Muscle layer of colon (tissue), 2 donors: ENCODE measurements around the gene DENND2A.

Source experiments
- H3K27ac ChIP-seq: one replicate; pipeline ENCODE4 v1.7.0; 2013; ENCODE audit warnings: low read depth, mild to moderate bottlenecking, low read length, moderate library complexity
- H3K27me3 ChIP-seq, 2 donors: one replicate each; pipeline ENCODE4 v1.7.0; 2013; ENCODE audit warnings: low read length in 2 of 2, mild to moderate bottlenecking in 2 of 2; ENCODE audit not compliant: insufficient read depth in 2 of 2, control insufficient read depth in 1 of 2
- H3K36me3 ChIP-seq: one replicate; pipeline ENCODE4 v1.7.0; 2013; ENCODE audit warnings: mild to moderate bottlenecking, low read length; ENCODE audit not compliant: insufficient read depth
- H3K4me1 ChIP-seq: one replicate; pipeline ENCODE4 v1.7.0; 2013; ENCODE audit warnings: mild to moderate bottlenecking, low read length; ENCODE audit not compliant: insufficient read depth
- H3K4me3 ChIP-seq, 2 donors: one replicate each; pipeline ENCODE4 v1.7.0; 2013; ENCODE audit warnings: low read length in 2 of 2, low read depth in 1 of 2, mild to moderate bottlenecking in 1 of 2, moderate library complexity in 1 of 2
- H3K9ac ChIP-seq: one replicate; pipeline ENCODE4 v1.7.0; 2013; ENCODE audit warnings: low read length
- H3K9me3 ChIP-seq: one replicate; pipeline ENCODE4 v1.7.0; 2013; ENCODE audit warnings: mild to moderate bottlenecking, low read length
- donor health status: abdominal sarcoma.
- donor health status: Adenocarcinoma of cecum.

The DENND2A gene

GRCh38 chr7:140595468-140596092 lies 45.0 kb downstream of the DENND2A start:
- Histone ChIP-seq H3K4me1 (peaks cover 3% of the 10 kb centered on the region), H3K9me3 (no peaks in the 10 kb centered on the region), H3K27ac (no peak overlapping the region), H3K36me3 (no peaks in the 10 kb centered on the region), H3K4me3 (no peak overlapping the region), H3K27me3 (no peaks in the 10 kb centered on the region), H3K9ac (no peak overlapping the region)

- Histone ChIP-seq H3K27me3 (no peaks in the 10 kb centered on the region), H3K27ac (no peak overlapping the region)
Observed at GRCh38 chr7:140594131-140594691, 46.4 kb downstream of the DENND2A start.

GRCh38 chr7:140593672-140593982 lies 47.0 kb downstream of the DENND2A start:
- H3K27ac ChIP-seq: no peak overlapping the region
- no peaks in the 10 kb centered on the region for H3K27me3 ChIP-seq
- H3K9me3 ChIP-seq: no peaks in the 10 kb centered on the region
- H3K4me1 ChIP-seq: peaks cover 3% of the 10 kb centered on the region
- no peaks in the 10 kb centered on the region for H3K36me3 ChIP-seq
- no peak overlapping the region for H3K4me3 ChIP-seq
- H3K9ac ChIP-seq: no peak overlapping the region

More at GRCh38 chr7:140594131-140594691, 46.4 kb downstream of the DENND2A start:
- Histone ChIP-seq H3K9me3 (no peaks in the 10 kb centered on the region), H3K36me3 (no peaks in the 10 kb centered on the region), H3K4me1 (peaks cover 3% of the 10 kb centered on the region), H3K9ac (no peak overlapping the region), H3K4me3 (no peak overlapping the region)

GRCh38 chr7:140592964-140593671 lies 47.5 kb downstream of the DENND2A start:
- Histone ChIP-seq H3K27ac (no peak overlapping the region), H3K36me3 (no peaks in the 10 kb centered on the region), H3K4me3 (no peak overlapping the region)

GRCh38 chr7:140591180-140591902 lies 49.3 kb downstream of the DENND2A start:
- Histone ChIP-seq H3K4me1 (no peaks in the 10 kb centered on the region), H3K9me3 (no peaks in the 10 kb centered on the region), H3K27me3 (no peaks in the 10 kb centered on the region), H3K9ac (no peak overlapping the region), H3K4me3 (no peak overlapping the region), H3K27ac (no peak overlapping the region), H3K36me3 (no peaks in the 10 kb centered on the region)

More at GRCh38 chr7:140592964-140593671, 47.5 kb downstream of the DENND2A start:
- Histone ChIP-seq H3K9ac (no peak overlapping the region), H3K4me1 (peaks cover 3% of the 10 kb centered on the region), H3K9me3 (no peaks in the 10 kb centered on the region), H3K27me3 (no peaks in the 10 kb centered on the region)

- Histone ChIP-seq H3K4me3 (no peak overlapping the region), H3K27ac (no peak overlapping the region), H3K4me1 (no peaks in the 10 kb centered on the region), H3K9ac (no peak overlapping the region), H3K9me3 (no peaks in the 10 kb centered on the region), H3K36me3 (peaks cover 4% of the 10 kb centered on the region), H3K27me3 (no peaks in the 10 kb centered on the region)
Observed at GRCh38 chr7:140587243-140587642, 53.4 kb downstream of the DENND2A start.

- H3K27me3 ChIP-seq: no peaks in the 10 kb centered on the region
- H3K36me3 ChIP-seq: peaks cover 5% of the 10 kb centered on the region
- no peak overlapping the region for H3K27ac ChIP-seq
- H3K4me1 ChIP-seq: no peaks in the 10 kb centered on the region
- H3K4me3 ChIP-seq: no peak overlapping the region
- H3K9ac ChIP-seq: no peak overlapping the region
- H3K9me3 ChIP-seq: no peaks in the 10 kb centered on the region
Observed at GRCh38 chr7:140586516-140586915, 54.1 kb downstream of the DENND2A start.

GRCh38 chr7:140585333-140585732 lies 55.3 kb downstream of the DENND2A start:
- H3K4me3 ChIP-seq: no peak overlapping the region
- no peaks in the 10 kb centered on the region for H3K27me3 ChIP-seq
- H3K27ac ChIP-seq: no peak overlapping the region
- no peaks in the 10 kb centered on the region for H3K9me3 ChIP-seq
- no peak overlapping the region for H3K9ac ChIP-seq
- peaks cover 9% of the 10 kb centered on the region for H3K36me3 ChIP-seq
- H3K4me1 ChIP-seq: no peaks in the 10 kb centered on the region

GRCh38 chr7:140584195-140584851 lies 56.3 kb downstream of the DENND2A start:
- peaks cover 9% of the 10 kb centered on the region for H3K36me3 ChIP-seq
- no peaks in the 10 kb centered on the region for H3K4me1 ChIP-seq
- H3K9ac ChIP-seq: no peak overlapping the region
- no peak overlapping the region for H3K4me3 ChIP-seq
- no peak overlapping the region for H3K27ac ChIP-seq
- H3K27me3 ChIP-seq: no peaks in the 10 kb centered on the region
- no peaks in the 10 kb centered on the region for H3K9me3 ChIP-seq

GRCh38 chr7:140581411-140581810 lies 59.2 kb downstream of the DENND2A start:
- no peaks in the 10 kb centered on the region for H3K4me1 ChIP-seq
- peaks cover 9% of the 10 kb centered on the region for H3K36me3 ChIP-seq
- no peaks in the 10 kb centered on the region for H3K9me3 ChIP-seq
- H3K27me3 ChIP-seq: no peaks in the 10 kb centered on the region
- no peak overlapping the region for H3K4me3 ChIP-seq
- H3K9ac ChIP-seq: no peak overlapping the region
- no peak overlapping the region for H3K27ac ChIP-seq

- Histone ChIP-seq H3K9me3 (no peaks in the 10 kb centered on the region), H3K4me1 (no peaks in the 10 kb centered on the region), H3K27ac (no peak overlapping the region), H3K4me3 (no peak overlapping the region), H3K9ac (no peak overlapping the region), H3K36me3 (peaks cover 5% of the 10 kb centered on the region), H3K27me3 (no peaks in the 10 kb centered on the region)
Observed at GRCh38 chr7:140577651-140578050, 63.0 kb downstream of the DENND2A start.
